WTC11 (cell line): ENCODE measurements around the gene CACNG4. TPM values are rescaled to one million over a fixed set of nuclear protein-coding genes. Genes with fewer than 3 reads are reported as not detected.

Source experiments
- ATAC-seq: fragments of 200-7000 bp; cut with Tn5 transposase; 2 replicates; pipeline ENCODE4 v1.10.0; 2021; ENCODE audit warnings: mild to moderate bottlenecking, moderate library complexity
- CTCF ChIA-PET: fragments of 300-600 bp; sonication (Branson Sonifier 250); formaldehyde crosslinking; loops from one replicate; lab custom pipeline; 2021; ENCODE audit warnings: antibody characterized with exemption; lab: Charles Lee
- POLR2A ChIA-PET: fragments of 350-600 bp; sonication (Branson Sonifier 250); formaldehyde crosslinking; loops from one replicate; lab custom pipeline; 2021; ENCODE audit warnings: antibody characterized with exemption; lab: Charles Lee
- DNase-seq: peaks from one replicate; pipeline ENCODE4 v3.0.0; 2021; ENCODE audit warnings: low spot score
- H3K27ac Mint-ChIP-seq: 2 replicates; pipeline ENCODE4 v1.8.0; 2021; ENCODE audit warnings: mixed read lengths
- H3K27me3 Mint-ChIP-seq: 2 replicates; pipeline ENCODE4 v1.8.0; 2021; ENCODE audit warnings: low read depth, mild to moderate bottlenecking, moderate library complexity, mixed read lengths
- H3K36me3 Mint-ChIP-seq: 2 replicates; pipeline ENCODE4 v1.8.0; 2021; ENCODE audit warnings: mixed read lengths
- H3K4me1 Mint-ChIP-seq: 2 replicates; pipeline ENCODE4 v1.8.0; 2022; ENCODE audit warnings: mixed read lengths
- H3K4me3 Mint-ChIP-seq: 2 replicates; pipeline ENCODE4 v1.8.0; 2021; ENCODE audit warnings: mild to moderate bottlenecking, moderate library complexity, mixed read lengths
- H3K9me3 Mint-ChIP-seq: 2 replicates; pipeline ENCODE4 v1.8.0; 2021; ENCODE audit warnings: mixed read lengths
- AR ChIP-seq: fragments of 250-450 bp; sonication (Bioruptor Pico); IDR thresholded peaks from 2 replicates; pipeline ENCODE4 v1.9.0; 2021; ENCODE audit warnings: mild to moderate bottlenecking
- ESRRA ChIP-seq: sonication (generic); formaldehyde crosslinking; IDR thresholded peaks from 2 replicates; pipeline ENCODE4 v1.8.1; 2022; ENCODE audit warnings: mild to moderate bottlenecking, missing genetic modification reagents, borderline replicate concordance
- FOXJ3 ChIP-seq: sonication (generic); formaldehyde crosslinking; IDR thresholded peaks from 2 replicates; pipeline ENCODE4 v1.9.0; 2021; ENCODE audit warnings: missing genetic modification reagents, mild to moderate bottlenecking, borderline replicate concordance
- MYBL2 ChIP-seq: sonication (generic); formaldehyde crosslinking; IDR thresholded peaks from 2 replicates; pipeline ENCODE4 v1.8.1; 2023; ENCODE audit warnings: mild to moderate bottlenecking, moderate library complexity, missing genetic modification reagents
- OVOL2 ChIP-seq: fragments of 250-450 bp; sonication (Bioruptor Pico); IDR thresholded peaks from 2 replicates; pipeline ENCODE4 v1.9.0; 2021; ENCODE audit warnings: mild to moderate bottlenecking, borderline replicate concordance
- SMAD3 ChIP-seq: sonication (generic); formaldehyde crosslinking; IDR thresholded peaks from 2 replicates; pipeline ENCODE4 v1.8.0; 2022; ENCODE audit warnings: missing genetic modification reagents, mild to moderate bottlenecking, borderline replicate concordance
- ZBTB21 ChIP-seq: sonication (generic); formaldehyde crosslinking; IDR thresholded peaks from 2 replicates; pipeline ENCODE4 v1.8.1; 2023; ENCODE audit warnings: mild to moderate bottlenecking, missing genetic modification reagents, borderline replicate concordance
- ZNF317 ChIP-seq: sonication (generic); formaldehyde crosslinking; IDR thresholded peaks from 2 replicates; pipeline ENCODE4 v1.8.1; 2023; ENCODE audit warnings: low read depth, mild to moderate bottlenecking, moderate library complexity, missing genetic modification reagents, borderline replicate concordance
- total RNA-seq: library from RNA; stranded (reverse); gene quantifications from 3 replicates; pipeline ENCODE4 v1.2.3, GENCODE V29; 2021
- TF ChIP-seq, protein P1 (sequence below): sonication (generic); formaldehyde crosslinking; IDR thresholded peaks from 2 replicates; pipeline ENCODE4 v1.8.1; 2023; ENCODE audit warnings: mild to moderate bottlenecking, moderate library complexity, missing genetic modification reagents
- TF ChIP-seq, protein P2 (sequence below): sonication (generic); formaldehyde crosslinking; IDR thresholded peaks from 2 replicates; pipeline ENCODE4 v1.8.0; 2023; ENCODE audit warnings: mild to moderate bottlenecking, missing genetic modification reagents

CACNG4 gene
- total RNA-seq, 1 experiment from 2014 or later, result 3.4 TPM

- POLR2A ChIA-PET, result no interaction called here
These were observed 77.0 kb downstream of the CACNG4 start for GRCh38 chr17:67041531-67041930.

DNA sequence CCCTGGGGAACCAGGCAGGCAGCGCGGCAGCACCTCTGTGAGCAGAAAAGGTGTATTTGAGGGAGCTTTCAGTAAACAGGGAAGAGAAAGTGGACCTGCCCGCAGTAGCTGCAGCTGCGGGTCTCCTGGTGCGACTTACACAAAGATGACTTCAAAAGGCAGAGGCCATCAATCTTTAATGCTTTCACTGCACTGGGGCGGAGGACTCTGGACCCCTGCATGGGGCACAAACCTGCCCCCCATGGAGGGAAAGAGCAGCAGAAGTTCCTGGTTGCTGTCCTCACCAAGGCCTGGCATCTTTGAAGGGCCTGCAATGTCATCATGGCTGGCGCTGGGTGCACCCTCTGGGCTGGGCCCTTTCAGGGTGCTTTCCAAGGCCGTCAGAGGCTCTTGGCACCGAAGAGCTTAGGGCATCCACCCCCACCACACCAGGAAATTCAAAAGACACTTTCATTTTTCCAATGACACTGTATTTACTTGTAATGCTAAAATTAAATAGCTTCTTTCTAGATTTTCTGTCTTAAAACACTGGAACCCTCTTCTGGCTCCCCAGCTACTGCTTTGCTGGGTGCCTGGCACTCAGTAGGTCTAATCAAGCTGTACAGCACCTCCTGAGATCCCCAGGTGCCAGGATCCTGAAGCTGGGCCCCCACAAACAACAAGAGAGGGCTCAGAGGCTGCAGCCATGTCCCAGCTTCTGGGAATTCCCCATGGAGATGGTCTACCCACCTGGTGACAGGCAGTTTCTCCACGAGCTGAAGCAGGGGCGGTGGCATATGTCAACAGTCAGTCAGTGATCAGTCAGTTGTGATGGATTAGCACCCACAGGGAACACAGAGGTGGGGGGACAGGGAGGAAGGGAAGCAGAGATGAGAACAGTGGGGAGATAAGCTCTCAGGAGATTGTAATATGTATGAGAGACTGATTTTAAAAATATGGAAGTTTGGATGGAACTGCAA is 77.7 kb downstream of the CACNG4 start:
- Mint-ChIP-seq H3K36me3 (no peaks in the 10 kb centered on the region), H3K9me3 (peaks cover 9% of the 10 kb centered on the region), H3K4me1 (no peaks in the 10 kb centered on the region; the same call in 1 of the 2 replicates), H3K27ac (no peak overlapping the region), H3K4me3 (no peak overlapping the region), H3K27me3 (no peaks in the 10 kb centered on the region; the same call in 1 of the 2 replicates)
- CTCF ChIA-PET, result interaction anchor here (0.9 to 2.2 kb wide), 4 partner anchors 26 to 187 kb away, joined by 3 to 8 read pairs (median 4); no protein-coding TSS in a partner anchor
- DNase-seq, result no peak
- no peak for TF ChIP-seq AR (CRISPR knock-in tag)
- POLR2A ChIA-PET, result no interaction called here
- no peak for ATAC-seq

More at GRCh38 chr17:67041531-67041930, 77.0 kb downstream of the CACNG4 start:
- ATAC-seq (no peak), DNase-seq (no peak)
- Mint-ChIP-seq H3K27ac (no peak overlapping the region), H3K4me3 (no peak overlapping the region), H3K4me1 (no peaks in the 10 kb centered on the region; the same call in 1 of the 2 replicates), H3K9me3 (peaks cover 11% of the 10 kb centered on the region), H3K27me3 (no peaks in the 10 kb centered on the region; the same call in 1 of the 2 replicates), H3K36me3 (no peaks in the 10 kb centered on the region)
- CTCF ChIA-PET, result interaction anchor here (0.9 to 1.5 kb wide), 3 partner anchors 25 to 186 kb away, joined by 3 to 6 read pairs (median 3); no protein-coding TSS in a partner anchor
- TF ChIP-seq ZNF317 (CRISPR knock-in tag) (no peak), MYBL2 (no peak), ZBTB21 (CRISPR knock-in tag) (no peak), SMAD3 (CRISPR knock-in tag) (no peak)
- TF ChIP-seq, protein P1, sequence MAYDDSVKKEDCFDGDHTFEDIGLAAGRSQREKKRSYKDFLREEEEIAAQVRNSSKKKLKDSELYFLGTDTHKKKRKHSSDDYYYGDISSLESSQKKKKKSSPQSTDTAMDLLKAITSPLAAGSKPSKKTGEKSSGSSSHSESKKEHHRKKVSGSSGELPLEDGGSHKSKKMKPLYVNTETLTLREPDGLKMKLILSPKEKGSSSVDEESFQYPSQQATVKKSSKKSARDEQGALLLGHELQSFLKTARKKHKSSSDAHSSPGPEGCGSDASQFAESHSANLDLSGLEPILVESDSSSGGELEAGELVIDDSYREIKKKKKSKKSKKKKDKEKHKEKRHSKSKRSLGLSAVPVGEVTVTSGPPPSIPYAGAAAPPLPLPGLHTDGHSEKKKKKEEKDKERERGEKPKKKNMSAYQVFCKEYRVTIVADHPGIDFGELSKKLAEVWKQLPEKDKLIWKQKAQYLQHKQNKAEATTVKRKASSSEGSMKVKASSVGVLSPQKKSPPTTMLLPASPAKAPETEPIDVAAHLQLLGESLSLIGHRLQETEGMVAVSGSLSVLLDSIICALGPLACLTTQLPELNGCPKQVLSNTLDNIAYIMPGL (CRISPR knock-in tag), result no peak

DNA sequence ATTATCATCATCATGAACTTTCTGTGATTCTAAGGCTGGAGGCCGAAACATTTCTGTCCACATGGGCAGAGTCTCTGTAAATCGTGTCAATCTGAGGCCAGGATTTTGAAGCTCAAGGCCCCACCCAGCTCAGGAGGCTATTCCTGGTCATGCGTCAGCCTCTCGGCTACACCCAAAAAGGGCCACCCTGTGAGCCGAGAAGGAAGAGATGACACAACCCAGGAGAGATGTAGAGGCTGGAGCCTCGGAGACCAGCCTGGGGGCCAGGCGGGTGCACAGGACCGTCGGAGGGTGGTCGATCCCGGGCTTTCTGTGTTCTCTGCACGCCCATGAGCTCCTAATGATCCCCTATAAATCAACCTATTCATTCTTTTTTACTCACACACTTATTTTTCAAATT is 78.8 kb downstream of the CACNG4 start:
- ATAC-seq, result no peak
- peaks cover 9% of the 10 kb centered on the region for H3K36me3 Mint-ChIP-seq
- ChIA-PET CTCF (interaction anchor here (2.2 kb wide), 1 partner anchor 27 kb away, joined by 8 read pairs; no protein-coding TSS in a partner anchor), POLR2A (no interaction called here)
- no peak for DNase-seq
- H3K9me3 Mint-ChIP-seq, result peaks cover 20% of the 10 kb centered on the region
- H3K27ac Mint-ChIP-seq, result no peak overlapping the region
- H3K27me3 Mint-ChIP-seq, result no peaks in the 10 kb centered on the region; the same call in none of the 2 replicates
- H3K4me3 Mint-ChIP-seq, result no peak overlapping the region
- no peak for TF ChIP-seq ESRRA (CRISPR knock-in tag)
- no peak for TF ChIP-seq FOXJ3 (CRISPR knock-in tag)
- TF ChIP-seq, protein P2, sequence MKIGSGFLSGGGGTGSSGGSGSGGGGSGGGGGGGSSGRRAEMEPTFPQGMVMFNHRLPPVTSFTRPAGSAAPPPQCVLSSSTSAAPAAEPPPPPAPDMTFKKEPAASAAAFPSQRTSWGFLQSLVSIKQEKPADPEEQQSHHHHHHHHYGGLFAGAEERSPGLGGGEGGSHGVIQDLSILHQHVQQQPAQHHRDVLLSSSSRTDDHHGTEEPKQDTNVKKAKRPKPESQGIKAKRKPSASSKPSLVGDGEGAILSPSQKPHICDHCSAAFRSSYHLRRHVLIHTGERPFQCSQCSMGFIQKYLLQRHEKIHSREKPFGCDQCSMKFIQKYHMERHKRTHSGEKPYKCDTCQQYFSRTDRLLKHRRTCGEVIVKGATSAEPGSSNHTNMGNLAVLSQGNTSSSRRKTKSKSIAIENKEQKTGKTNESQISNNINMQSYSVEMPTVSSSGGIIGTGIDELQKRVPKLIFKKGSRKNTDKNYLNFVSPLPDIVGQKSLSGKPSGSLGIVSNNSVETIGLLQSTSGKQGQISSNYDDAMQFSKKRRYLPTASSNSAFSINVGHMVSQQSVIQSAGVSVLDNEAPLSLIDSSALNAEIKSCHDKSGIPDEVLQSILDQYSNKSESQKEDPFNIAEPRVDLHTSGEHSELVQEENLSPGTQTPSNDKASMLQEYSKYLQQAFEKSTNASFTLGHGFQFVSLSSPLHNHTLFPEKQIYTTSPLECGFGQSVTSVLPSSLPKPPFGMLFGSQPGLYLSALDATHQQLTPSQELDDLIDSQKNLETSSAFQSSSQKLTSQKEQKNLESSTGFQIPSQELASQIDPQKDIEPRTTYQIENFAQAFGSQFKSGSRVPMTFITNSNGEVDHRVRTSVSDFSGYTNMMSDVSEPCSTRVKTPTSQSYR (CRISPR knock-in tag), result no peak
- TF ChIP-seq OVOL2 (CRISPR knock-in tag), result no peak
- H3K4me1 Mint-ChIP-seq, result no peaks in the 10 kb centered on the region; the same call in 1 of the 2 replicates
